GM18498 (cell line): ENCODE measurements around the gene SLC36A2.
"Not testable (repeated sequence)": the region's sequence is repeated elsewhere in the genome, so short reads cannot be mapped to it uniquely, and the experiment has no call there.

Experiments
- ATAC-seq: cut with Tn5 transposase; IDR thresholded peaks from one replicate; pipeline ENCODE4 v1.9.1; 2021; ENCODE audit warnings: mild to moderate bottlenecking, moderate library complexity; ENCODE audit not compliant: unreplicated experiment

The SLC36A2 gene

DNA sequence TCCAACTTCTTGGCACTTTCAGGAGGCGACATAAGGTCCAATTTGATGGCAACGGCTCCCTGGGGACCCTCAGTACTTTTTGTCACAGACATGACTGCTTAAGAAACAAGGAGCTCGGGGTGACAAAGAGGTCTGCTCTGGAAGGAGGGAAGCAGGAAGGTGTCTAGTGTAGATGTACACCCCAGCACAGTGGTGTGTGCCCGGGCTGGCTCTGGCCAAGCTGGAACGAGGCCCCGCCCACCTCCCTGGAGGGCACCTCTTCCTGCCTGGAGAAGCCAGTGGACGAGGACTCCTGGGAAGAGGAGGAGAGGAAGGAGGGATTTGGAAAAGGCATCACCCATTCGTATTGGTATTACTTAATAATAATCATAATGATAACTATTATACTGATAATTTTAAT, at the start of gene SLC36A2:
Gene SLC36A2, minus strand, starts transcription at position 191 of the 400 bp plus-strand sequence. Its CDS starts 99 bp downstream, at position 92.
- no peak for ATAC-seq

DNA sequence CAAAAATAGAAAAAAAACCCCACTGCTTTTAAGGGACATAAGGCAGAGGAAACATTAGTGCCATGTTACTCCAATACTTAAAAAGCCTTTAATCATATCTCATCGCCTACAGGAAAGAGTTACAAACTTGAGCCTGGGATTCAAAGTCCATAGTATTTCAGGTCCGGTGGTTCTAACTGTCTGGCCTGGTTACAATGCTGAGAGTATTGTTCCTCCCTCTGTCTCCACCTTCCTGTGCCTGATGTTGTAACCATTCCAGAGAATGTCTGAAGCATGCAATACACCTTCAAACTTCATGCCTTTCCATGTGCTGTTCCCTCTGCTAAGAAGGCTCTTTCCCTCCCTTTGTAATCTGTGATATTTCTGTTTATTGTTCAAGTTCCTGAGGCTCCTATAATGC, 41.6 kb upstream of the SLC36A2 start:
- no peak for ATAC-seq

DNA sequence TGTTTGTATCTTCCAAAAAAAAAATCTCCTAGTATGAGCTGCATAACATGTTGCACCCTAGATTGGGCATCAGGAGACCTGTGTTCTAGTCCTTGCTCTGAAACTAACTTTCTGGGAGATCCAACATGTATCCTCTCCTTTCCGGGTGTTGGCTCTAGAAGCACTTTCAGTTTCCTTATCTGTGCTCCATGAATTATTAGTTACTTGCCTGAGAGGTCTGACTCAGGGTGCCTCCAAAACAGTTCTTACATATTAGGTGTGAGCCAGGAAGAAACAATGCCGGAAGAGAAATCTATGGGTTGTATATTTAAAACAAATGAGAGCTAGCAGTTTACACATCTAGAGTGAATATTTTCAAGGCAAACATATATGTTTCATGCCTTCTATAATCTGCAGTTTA, 36.7 kb upstream of the SLC36A2 start:
- no peak for ATAC-seq

DNA sequence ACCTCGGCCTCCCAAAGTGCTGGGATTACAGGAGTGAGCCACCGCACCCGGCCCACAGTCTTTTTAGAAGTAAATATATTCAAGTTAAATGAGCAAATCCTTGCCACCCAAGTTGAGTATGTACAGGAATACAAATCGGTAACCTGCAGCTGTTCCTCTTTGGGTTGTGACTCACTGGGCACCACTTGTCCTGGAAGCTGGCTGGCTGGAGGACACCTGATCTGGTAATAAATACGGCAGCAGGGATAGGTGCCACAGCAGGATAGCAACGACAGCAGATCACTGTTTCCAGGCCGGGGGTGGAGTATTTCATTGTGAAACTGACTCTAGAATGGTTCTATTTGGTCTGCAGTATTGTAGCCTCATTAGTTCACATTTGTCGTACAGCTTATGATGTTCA, 35.7 kb upstream of the SLC36A2 start:
- ATAC-seq: no peak

DNA sequence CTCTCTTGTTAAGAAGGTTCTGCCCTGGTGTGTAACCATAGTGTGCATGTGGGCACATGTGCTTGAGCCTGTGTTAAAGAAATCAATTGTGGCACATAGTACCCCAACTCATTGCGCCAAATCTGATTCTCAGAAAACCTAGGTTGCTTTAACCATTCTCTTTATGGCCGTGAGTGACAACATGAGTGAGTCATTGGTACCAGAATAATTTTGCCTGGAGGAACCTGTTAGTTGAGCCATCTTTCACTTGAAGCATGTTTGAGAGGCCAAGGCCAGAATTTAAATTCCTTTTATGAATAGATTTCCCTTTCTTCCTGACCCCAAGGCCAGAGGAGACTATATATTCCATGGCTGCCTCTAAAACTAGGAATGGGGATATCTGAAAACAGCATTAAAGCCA, 35.2 kb upstream of the SLC36A2 start:
- ATAC-seq: no peak

DNA sequence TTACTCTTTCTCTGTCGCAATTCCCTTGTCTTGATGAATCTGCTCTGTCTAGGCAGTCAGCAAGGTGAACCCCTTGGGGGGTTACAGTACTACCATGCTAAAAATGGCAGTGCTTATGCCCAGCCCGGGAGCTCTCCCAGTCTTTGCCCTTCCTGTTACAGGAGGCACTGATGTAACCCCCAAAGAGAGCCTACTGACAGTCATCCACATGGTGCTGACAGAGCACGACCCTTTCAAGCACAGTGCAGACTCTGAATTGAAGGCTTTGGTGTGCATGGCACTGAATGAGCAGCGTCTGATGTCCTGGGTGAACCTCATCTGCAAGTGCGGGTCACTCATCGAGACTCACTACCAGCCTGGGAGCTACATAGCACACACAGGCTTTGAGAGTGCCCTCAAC, 34.5 kb upstream of the SLC36A2 start:
- ATAC-seq: no peak

DNA sequence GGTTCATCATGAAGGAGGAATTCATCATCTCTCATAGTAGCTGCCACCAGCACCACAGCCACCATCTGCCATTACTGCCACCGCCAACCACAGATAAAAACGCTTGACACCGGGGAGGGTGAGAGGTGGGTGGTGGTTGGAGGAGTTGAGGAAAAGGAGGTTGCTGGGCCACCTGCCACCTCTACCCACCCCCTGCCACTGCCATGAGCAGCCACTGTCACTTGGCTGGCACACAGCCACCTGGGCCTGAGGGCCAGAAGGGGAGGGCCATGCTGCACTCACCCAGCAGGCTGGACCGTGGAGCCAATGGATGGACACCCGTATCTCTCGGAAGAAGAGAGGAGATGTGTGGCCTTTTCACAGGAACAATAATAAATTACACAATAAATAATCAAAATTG, 31.3 kb upstream of the SLC36A2 start:
- no peak for ATAC-seq

DNA sequence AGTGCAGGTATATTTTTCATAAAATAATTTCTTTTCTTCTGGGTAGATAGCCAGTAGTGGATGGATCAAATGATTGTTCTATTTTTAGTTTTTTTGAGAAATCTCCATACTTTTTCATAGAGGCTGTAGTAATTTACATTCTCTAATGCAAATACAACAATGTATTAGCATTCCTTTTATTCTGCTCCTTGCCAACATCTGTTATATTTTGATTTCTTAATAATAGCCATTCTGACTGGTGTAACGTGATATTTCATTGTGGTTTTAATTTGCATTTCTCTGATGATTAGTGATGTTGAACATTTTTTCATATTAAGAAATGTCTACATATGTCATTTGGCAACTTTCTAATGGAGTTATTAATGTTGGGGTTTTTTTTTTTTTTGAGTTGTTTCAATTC, 27.2 kb upstream of the SLC36A2 start:
- ATAC-seq: no peak

DNA sequence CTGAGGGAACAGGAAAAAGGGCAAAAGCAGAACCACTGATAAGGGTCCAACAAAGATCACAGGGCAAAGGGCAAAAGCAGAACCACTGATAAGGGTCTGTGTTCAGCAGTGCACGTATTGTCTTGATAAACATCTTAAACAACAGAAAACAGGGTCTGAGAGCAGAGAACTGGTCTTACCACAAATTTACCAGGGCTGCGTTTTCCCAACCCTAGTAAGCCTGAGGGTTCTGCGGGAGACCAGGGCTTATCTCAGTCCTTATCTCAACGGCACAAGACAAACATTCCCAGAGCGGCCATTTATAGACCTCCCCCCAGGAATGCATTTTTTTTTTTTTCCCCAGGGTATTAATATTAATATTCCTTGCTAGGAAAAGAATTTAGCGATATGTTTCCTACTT, 19.7 kb upstream of the SLC36A2 start:
- not testable (repeated sequence) for ATAC-seq

DNA sequence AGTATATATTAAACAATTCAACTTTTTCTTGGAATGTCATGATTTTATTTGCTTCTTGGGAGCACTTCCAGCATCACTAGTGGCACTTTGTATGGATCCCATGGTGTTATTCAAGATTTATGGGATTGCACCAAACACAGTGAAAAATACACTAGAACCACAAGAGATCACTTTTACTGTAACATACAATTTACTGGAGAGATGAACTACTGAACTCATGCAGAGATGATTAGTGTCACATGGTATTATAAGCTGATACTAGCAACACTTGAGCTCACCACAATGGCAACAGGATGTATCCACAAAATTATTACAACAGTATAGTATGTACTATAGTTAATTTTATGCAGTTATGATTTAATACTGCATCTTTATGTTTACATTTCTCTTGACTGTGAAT, 16.3 kb upstream of the SLC36A2 start:
- ATAC-seq: no peak

DNA sequence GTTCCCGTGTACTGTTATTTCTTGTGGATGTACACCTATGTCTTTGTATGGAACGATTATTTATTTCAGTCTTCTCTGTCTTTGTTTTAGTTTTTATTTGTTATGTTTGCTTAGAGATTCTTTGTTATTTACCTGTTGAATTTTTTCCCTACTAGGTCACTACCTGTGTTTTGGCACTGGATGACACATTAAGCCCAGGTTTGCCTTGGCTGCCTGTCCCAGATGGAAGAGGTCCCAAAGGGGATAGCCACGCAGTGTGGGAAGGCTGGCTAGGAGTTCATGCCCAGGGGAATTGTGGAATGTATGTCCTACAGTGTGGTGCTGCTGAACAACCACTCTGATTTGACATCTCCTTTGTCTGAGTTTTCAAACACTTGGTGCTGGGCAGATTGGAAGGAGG, 15.6 kb upstream of the SLC36A2 start:
- ATAC-seq: no peak

DNA sequence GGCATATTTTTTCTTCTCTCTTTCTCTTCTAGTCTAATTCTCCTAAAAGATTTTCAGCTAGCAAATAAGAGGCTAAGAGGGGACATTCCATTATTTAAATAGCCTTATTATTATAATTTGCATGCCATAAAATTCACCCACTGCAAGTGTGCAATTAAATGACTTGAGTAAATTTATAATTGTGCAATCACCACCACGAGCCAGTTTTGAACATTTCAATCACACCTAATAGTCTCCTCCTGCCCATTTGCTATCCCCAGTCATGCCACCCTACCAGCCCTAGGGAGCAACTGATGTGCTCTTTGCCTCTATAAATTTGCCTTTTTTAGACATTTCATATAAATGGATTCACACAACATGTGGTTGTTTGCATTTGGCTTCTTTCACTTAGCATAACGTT, 12.0 kb upstream of the SLC36A2 start:
- ATAC-seq: no peak

DNA sequence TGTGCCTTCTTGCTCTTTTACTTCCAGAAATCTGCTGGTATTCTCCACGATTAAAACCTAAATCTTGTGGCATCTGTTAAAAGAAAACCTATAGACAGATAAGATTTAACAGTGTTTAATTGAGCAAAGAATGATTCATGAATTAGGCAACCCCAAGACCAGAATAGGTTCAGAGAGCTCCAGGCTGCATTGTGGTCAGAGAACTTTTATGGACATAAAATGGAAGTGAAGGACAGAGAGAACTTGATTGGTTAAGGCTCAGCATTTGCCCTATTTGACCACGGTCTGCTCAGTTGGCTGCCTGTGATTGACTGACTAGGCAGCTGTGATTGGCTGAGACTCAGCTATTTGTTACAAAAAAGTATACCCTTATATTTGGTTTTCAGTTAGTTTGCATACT, 10.4 kb upstream of the SLC36A2 start:
- no peak for ATAC-seq

DNA sequence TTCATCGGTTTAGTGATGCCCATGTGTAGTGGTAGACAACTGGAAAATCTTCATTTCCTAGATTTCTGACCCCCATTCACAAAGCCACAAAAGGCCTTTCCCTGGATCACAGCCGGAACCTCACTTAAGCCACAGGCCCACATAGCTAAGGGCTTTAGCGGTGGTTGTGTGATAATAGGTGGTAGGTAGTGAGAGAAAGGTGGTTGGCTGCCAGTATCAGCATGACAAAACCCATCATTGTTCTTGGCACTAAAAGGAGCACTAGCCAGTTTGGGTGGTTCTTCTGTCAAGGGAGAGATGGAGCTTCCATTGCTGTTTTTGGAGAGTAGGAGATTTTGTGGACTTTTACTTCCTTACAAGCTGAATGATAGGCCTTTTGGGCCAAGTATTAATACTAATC, 9.7 kb upstream of the SLC36A2 start:
- no peak for ATAC-seq

DNA sequence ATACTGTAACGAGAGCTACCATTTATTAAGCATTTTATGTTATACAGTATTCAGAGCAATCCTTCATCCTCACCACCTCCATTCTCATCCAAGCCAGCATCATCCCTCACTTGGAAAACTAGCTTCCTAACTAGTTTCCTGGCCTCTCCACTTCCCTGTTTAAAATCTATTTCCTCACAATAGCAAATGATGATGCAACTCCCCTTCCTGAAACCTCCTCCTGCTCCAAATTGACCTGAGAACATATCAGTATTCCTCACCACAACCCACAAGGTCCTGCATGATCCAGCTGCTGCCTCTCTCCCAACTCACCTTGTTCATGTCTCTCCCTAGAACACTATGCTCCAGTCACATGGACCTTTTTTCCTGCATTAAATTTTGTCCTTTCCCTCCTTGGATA, 4.3 kb upstream of the SLC36A2 start:
- no peak for ATAC-seq

DNA sequence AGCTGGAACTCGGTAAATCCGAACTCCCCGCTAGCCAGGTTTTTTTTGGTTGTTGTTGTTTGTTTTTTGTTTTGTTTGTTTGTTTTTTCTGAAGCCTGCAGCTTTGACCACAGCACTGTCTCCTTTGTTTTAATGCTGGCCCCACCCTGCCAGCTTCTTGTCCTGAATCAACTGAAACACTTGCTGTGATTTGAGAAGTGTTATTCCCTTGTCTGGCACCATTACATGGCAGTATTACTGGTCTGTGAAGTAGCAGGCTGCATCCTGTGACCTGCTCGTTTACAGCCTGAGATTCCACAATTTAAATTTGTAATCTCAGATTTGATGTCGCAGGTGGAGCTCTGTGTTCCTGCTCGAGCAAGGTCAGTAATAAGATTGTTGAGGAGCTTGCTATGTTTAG, 1.4 kb upstream of the SLC36A2 start:
- no peak for ATAC-seq

DNA sequence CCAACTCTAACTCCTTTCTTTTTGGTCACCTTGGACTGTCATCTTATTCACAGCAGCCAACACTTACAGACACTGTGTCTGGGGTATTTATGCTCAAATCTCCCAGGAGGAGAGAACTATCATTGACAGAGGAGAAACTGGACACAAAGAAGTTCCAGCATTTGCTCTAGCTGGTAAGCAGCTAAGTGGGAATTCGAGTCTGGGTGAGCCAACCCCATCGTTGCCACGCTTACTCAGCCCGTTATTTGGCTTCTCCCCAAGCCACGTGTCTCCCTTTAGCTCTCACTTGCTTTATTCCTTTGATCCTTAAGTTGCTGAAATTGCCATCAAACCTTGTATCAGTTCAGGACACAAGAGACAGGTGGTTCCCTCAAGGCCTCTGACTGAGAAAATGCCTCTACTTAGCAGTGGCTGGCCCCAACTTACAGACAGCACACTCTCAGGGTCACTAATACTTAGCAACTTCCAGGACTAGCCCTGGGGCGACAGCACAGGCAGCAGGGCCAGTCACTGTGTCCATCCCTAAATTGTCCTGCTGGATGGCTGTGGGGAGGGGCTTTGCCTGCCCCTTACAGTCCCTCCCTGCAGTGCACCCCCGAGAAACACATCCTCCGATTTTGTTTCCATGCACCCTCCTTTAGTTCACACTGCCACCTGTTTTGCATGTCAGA, 1.4 kb downstream of the SLC36A2 start:
- no peak for ATAC-seq

DNA sequence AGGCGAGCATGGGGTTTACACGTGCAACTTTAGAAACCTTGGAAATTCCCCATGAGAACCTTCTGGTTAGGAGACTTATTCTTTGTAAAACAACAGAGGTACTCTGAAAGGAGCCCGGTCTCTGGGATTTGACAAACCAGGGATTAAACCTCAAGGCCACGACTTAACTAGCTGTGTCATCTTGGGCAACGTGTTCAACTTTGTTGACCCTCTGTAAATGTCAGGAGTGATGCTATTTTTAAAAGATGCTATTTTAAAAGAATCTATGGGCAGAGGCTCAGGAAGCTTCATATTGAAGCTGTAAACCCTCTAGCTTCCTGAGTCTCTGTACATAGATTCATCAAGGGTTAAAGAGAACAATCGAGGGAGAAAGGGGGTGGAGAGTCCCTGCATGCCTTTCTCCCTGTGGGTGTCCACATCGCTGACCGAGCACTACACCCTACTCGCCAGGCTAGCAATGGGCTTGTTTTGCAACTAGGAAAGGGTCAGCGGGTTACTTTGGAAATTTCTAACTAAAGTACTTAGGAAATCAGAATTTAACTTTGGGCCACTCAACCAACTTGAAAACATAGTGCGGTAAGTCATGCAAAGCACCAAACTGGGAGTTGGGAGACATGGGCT, 2.1 kb downstream of the SLC36A2 start:
- ATAC-seq: no peak

DNA sequence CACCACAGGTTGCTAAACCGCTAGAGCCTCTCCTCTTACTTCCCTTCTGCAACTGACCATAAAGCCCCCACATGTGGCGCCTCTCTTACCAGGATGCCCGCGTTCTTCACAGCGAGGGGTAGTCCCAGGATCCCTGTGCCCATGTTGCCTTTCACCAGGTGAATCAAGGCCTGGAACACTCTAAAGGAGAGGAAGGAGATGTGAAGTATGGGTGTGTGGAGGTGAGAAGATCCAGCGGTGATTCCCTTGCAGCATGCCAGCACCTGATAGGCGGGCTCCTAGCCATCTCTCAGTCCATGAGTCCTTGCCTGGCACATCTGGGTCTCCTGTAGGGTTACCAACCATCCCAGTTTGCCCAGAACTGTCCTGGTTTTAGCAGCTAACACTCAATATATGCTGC, 3.3 kb downstream of the SLC36A2 start:
- ATAC-seq: no peak

DNA sequence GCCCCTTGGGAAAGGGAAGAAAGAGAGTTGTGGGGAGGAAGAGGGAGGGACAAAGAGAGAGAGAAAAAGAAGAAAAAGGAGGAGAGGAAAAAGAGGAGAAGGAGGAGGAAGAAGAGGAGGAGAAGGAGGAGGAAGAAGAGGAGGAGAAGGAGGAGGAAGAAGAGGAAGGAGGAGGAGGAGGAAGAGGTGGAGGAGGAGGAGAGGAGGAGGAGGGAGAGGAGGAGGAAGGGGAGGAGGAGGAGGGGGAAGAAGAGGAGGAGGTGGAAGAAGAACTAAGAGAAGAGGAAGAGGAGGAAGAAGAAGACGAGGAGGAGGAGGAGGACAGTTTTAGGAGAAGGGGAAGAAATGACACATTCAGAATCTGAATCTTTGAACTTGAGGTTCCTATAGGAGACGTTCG, 7.4 kb downstream of the SLC36A2 start:
- no peak for ATAC-seq

DNA sequence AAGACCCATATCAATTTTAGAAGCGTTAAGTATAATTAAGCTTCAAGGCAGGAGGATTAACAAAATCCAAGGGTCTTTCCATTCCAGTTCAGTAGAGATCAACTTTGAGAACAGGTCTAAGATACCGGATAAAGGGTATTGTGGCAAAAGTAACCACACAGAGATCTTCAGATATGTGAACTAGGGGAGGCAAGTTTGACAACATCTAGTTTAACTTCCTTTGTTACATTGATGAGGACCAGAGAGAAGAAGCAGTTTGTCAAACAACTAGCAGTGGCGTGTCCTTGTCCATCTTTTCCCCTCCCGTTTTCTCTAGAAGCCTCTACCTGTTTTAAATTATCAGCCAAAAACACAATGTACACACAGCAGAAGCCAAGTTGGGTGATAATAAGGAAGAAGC, 8.6 kb downstream of the SLC36A2 start:
- no peak for ATAC-seq

DNA sequence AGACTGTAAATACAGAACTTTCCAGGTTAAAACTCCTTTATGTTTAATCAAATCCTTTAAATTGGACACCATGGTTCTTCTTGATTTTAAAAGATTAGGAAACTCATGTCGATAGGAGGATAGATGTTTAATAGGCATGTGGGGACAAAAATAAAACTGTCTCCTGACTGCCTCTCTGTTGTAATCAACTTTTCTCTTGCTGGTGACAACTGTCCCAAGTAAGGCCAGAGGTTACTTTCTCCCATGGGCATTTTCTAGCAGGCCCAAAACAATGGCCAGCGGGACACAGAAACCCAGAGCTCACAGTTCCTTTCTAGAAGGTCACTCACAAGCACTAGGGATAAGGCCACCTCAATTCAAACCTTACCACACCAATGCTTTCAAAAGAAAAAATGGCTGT, 14.5 kb downstream of the SLC36A2 start:
- ATAC-seq: no peak

DNA sequence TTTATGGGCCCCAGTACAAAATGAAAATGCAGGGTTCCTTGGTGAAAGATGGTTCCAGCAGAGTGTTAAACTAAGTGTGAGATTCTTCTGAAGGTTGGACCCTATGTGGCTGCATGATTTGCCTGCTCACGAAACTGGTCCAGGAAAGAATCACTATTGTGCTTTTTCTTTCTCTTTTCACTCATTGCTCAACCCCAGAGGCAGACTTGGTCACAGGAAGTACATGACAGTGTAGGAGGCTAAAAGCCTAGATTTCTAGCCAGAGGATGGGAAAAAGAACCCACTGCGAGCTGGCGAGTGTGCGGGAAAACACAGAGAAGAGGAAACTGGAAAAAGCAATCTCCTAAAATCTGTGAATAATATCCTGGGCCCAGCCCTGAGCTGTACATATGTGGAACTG, 18.6 kb downstream of the SLC36A2 start:
- peak; percentile 91 for ATAC-seq
